ENCODE data around the gene NHLH1. TPM values are rescaled to one million over a fixed set of nuclear protein-coding genes. Genes with fewer than 3 reads are reported as not detected.

NHLH1 gene
- total and polyA plus RNA-seq, 2 donors (not counting 1 experiment from before 2014, with no cell fraction given): 0.27 to 0.39 TPM

DNA sequence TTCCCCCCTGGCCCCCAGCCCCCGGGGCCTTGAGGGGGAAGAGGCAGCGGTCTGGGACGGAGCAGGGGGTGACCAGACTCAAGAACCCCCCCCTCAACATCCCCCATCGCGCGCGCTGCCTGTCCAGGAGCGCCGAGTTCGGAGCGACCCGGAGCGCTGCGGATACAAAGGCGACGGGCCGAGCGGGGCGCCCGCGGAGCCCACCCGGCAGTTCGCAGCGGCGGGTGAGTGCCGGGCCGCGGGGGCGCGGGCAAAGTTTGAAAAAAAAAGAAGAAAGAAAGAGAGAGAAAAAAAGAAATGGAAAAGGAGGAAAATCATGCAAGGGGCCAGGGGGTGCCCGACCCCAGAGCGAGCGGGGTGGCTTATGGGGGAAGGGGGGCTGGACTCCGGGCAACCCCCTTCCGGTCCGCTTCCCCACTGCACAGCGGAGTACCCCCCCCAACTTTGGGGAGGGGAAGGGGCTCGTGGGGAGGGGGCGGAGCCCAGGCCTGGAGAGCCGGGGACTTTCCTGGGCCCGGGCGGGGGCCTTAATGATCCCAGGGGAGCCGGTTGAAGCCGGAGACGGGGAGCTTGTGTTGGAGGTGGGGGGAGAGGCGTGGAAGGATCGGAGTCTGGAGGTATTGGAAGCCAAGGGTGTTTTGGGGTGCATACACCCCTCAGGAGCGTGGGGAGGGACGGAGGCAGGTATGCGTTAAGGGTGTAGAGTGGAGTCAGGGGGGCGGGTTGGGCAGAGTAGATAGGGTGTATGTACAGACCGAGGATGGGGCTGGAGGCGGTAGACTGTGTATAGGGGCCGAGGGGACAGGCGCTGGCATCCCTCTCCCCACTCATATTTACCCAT lies 34.0 kb downstream of the NHLH1 start:
- no peaks in the 10 kb centered on the region for H3K9me3 Mint-ChIP-seq (ENCODE audit: insufficient read depth)
- peaks cover 43% of the 10 kb centered on the region for H3K4me1 Mint-ChIP-seq
- Histone ChIP-seq H2AFZ (ENCODE audit: insufficient read depth, low read depth, low read length, poor library complexity, severe bottlenecking) (peak overlapping the region; percentile 77), H3K27ac (ENCODE audit: low read length in 2 of 2) (peak overlapping the region in 1 of 2 donors; percentile 41), H3K27me3 (replicated peaks in 1 of 4; ENCODE audit: control extremely low read depth in 1 of 4, control insufficient read depth in 3 of 4, insufficient read depth in 4 of 4, low read length in 3 of 4) (peaks cover 0 to 13% (median 3%) of the 10 kb centered on the region in 4 experiments), H4K20me1 (ENCODE audit: control insufficient read depth, insufficient read depth, low read length, poor library complexity, severe bottlenecking) (no peaks in the 10 kb centered on the region), H3K4me3 (ENCODE audit: control extremely low read depth in 1 of 5, extremely low read depth in 1 of 5, insufficient read depth in 1 of 5, low read depth in 2 of 5, low read length in 4 of 5) (peak overlapping the region in 4 of 5 experiments; percentile 39 to 86 (median 62)), H3K4me1 (ENCODE audit: control insufficient read depth in 2 of 2, insufficient read depth in 2 of 2, low read length in 2 of 2) (peaks cover 12 to 14% of the 10 kb centered on the region in 2 donors), H3K79me2 (ENCODE audit: control insufficient read depth, insufficient read depth, low read length) (no peaks in the 10 kb centered on the region), H3K9me3 (ENCODE audit: control extremely low read depth in 1 of 3, control insufficient read depth in 2 of 3, insufficient read depth in 1 of 3, low read length in 2 of 3) (no peaks in the 10 kb centered on the region), H3K4me2 (replicated peaks; ENCODE audit: low read depth, low read length, poor library complexity, severe bottlenecking) (peak overlapping the region; percentile 99), H3K36me3 (replicated peaks in 1 of 2; ENCODE audit: control extremely low read depth in 1 of 2, control insufficient read depth in 1 of 2, extremely low read depth in 1 of 2, insufficient read depth in 2 of 2, low read length in 1 of 2) (no peaks in the 10 kb centered on the region), H3K9ac (ENCODE audit: low read length) (peak overlapping the region; percentile 75)
- no peaks in the 10 kb centered on the region for H3K27me3 Mint-ChIP-seq
- TF ChIP-seq, protein P1, sequence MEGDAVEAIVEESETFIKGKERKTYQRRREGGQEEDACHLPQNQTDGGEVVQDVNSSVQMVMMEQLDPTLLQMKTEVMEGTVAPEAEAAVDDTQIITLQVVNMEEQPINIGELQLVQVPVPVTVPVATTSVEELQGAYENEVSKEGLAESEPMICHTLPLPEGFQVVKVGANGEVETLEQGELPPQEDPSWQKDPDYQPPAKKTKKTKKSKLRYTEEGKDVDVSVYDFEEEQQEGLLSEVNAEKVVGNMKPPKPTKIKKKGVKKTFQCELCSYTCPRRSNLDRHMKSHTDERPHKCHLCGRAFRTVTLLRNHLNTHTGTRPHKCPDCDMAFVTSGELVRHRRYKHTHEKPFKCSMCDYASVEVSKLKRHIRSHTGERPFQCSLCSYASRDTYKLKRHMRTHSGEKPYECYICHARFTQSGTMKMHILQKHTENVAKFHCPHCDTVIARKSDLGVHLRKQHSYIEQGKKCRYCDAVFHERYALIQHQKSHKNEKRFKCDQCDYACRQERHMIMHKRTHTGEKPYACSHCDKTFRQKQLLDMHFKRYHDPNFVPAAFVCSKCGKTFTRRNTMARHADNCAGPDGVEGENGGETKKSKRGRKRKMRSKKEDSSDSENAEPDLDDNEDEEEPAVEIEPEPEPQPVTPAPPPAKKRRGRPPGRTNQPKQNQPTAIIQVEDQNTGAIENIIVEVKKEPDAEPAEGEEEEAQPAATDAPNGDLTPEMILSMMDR (IDR thresholded peaks at IDR 0.05): no peak
- TF ChIP-seq EZH2 (IDR thresholded peaks at IDR 0.05; ENCODE audit: borderline replicate concordance, insufficient read depth, low read depth, low read length, poor library complexity, severe bottlenecking): peak; percentile 62
- POLR2A ChIA-PET: interaction anchor here (1.1 kb wide), 1 partner anchor 31 kb away, joined by 4 read pairs; no protein-coding TSS in a partner anchor
- intact Hi-C loops (cut with micrococcal nuclease): no loop called here
- CTCF ChIA-PET: interaction anchor here (0.9 to 1.3 kb wide), 2 partner anchors 110 to 142 kb away, joined by 3 read pairs; no protein-coding TSS in a partner anchor
- peak overlapping the region; percentile 88 for H3K4me3 Mint-ChIP-seq
- peak overlapping the region; percentile 77 for H3K27ac Mint-ChIP-seq
- DNase-seq (peak; percentile 47), ATAC-seq (ENCODE audit: low read depth) (peak; percentile 48)
- 1% methylated on average over 33 of the region's 55 CpGs for WGBS (ENCODE audit: insufficient coverage)

DNA sequence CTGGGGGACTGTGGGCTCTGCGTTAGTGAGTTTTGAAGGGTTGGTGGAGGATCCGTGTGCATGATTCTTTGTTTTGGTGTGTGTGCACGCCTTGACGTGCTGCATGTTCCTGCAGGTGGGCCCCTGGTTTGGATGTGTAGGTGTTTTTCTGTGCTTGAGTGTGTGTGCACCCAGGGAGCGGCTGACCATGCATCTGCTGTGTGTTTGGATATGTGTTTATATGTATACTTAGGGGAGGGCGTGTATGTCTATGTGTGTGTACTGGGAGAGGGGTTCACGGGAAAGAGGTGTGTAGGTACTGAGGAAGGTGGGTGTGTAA lies 34.6 kb downstream of the NHLH1 start:
- Histone ChIP-seq H3K4me3 (ENCODE audit: control extremely low read depth in 1 of 5, extremely low read depth in 1 of 5, insufficient read depth in 1 of 5, low read depth in 2 of 5, low read length in 4 of 5) (peak overlapping the region in 1 of 5 experiments; percentile 59), H2AFZ (ENCODE audit: insufficient read depth, low read depth, low read length, poor library complexity, severe bottlenecking) (peak overlapping the region; percentile 77), H3K36me3 (replicated peaks in 1 of 2; ENCODE audit: control extremely low read depth in 1 of 2, control insufficient read depth in 1 of 2, extremely low read depth in 1 of 2, insufficient read depth in 2 of 2, low read length in 1 of 2) (no peaks in the 10 kb centered on the region), H3K9ac (ENCODE audit: low read length) (peak overlapping the region; percentile 75), H3K4me1 (ENCODE audit: control insufficient read depth in 2 of 2, insufficient read depth in 2 of 2, low read length in 2 of 2) (peaks cover 12 to 14% of the 10 kb centered on the region in 2 donors), H4K20me1 (ENCODE audit: control insufficient read depth, insufficient read depth, low read length, poor library complexity, severe bottlenecking) (no peaks in the 10 kb centered on the region), H3K27me3 (replicated peaks in 1 of 4; ENCODE audit: control extremely low read depth in 1 of 4, control insufficient read depth in 3 of 4, insufficient read depth in 4 of 4, low read length in 3 of 4) (peaks cover 0 to 13% (median 3%) of the 10 kb centered on the region in 4 experiments), H3K4me2 (replicated peaks; ENCODE audit: low read depth, low read length, poor library complexity, severe bottlenecking) (peak overlapping the region; percentile 99), H3K27ac (ENCODE audit: low read length in 2 of 2) (no peak overlapping the region), H3K79me2 (ENCODE audit: control insufficient read depth, insufficient read depth, low read length) (no peaks in the 10 kb centered on the region), H3K9me3 (ENCODE audit: control extremely low read depth in 1 of 3, control insufficient read depth in 2 of 3, insufficient read depth in 1 of 3, low read length in 2 of 3) (no peaks in the 10 kb centered on the region)
- CTCF ChIA-PET: no interaction called here
- H3K4me3 Mint-ChIP-seq: peak overlapping the region; percentile 88
- H3K27me3 Mint-ChIP-seq: no peaks in the 10 kb centered on the region
- peaks cover 43% of the 10 kb centered on the region for H3K4me1 Mint-ChIP-seq
- intact Hi-C loops (cut with micrococcal nuclease): no loop called here
- WGBS (ENCODE audit: insufficient coverage): 72% methylated on average over 7 of the region's 7 CpGs
- ATAC-seq (ENCODE audit: low read depth): no peak
- peak overlapping the region; percentile 77 for H3K27ac Mint-ChIP-seq
- no peaks in the 10 kb centered on the region for H3K9me3 Mint-ChIP-seq (ENCODE audit: insufficient read depth)
- POLR2A ChIA-PET: no interaction called here
- no peak for TF ChIP-seq EZH2 (IDR thresholded peaks at IDR 0.05; ENCODE audit: borderline replicate concordance, insufficient read depth, low read depth, low read length, poor library complexity, severe bottlenecking)
- TF ChIP-seq, protein P1 (IDR thresholded peaks at IDR 0.05): no peak
- peak; percentile 31 for DNase-seq

All from B cell (primary cell).